ENCODE measurements around the gene ARV1. TPM values are rescaled to one million over a fixed set of nuclear protein-coding genes. Genes with fewer than 3 reads are reported as not detected.
"Not testable (repeated sequence)": the region's sequence is repeated elsewhere in the genome, so short reads cannot be mapped to it uniquely, and the experiment has no call there.

Gene ARV1
- total RNA-seq, 4 donors from 2014 or later, result 24.1 to 36.4 (median 29.4) TPM

GRCh38 chr1:230979952-230980351 lies 1.1 kb downstream of the ARV1 start:
- peaks cover 20% of the 10 kb centered on the region for H3K4me1 ChIP-seq
- TF ChIP-seq, protein P1, sequence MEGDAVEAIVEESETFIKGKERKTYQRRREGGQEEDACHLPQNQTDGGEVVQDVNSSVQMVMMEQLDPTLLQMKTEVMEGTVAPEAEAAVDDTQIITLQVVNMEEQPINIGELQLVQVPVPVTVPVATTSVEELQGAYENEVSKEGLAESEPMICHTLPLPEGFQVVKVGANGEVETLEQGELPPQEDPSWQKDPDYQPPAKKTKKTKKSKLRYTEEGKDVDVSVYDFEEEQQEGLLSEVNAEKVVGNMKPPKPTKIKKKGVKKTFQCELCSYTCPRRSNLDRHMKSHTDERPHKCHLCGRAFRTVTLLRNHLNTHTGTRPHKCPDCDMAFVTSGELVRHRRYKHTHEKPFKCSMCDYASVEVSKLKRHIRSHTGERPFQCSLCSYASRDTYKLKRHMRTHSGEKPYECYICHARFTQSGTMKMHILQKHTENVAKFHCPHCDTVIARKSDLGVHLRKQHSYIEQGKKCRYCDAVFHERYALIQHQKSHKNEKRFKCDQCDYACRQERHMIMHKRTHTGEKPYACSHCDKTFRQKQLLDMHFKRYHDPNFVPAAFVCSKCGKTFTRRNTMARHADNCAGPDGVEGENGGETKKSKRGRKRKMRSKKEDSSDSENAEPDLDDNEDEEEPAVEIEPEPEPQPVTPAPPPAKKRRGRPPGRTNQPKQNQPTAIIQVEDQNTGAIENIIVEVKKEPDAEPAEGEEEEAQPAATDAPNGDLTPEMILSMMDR (IDR thresholded peaks at IDR 0.05), result no peak
- TF ChIP-seq EP300 (IDR thresholded peaks at IDR 0.05), result no peak
- TF ChIP-seq POLR2AphosphoS5 (IDR thresholded peaks at IDR 0.05), result no peak
- no peak for TF ChIP-seq POLR2A (IDR thresholded peaks at IDR 0.05)
- no peaks in the 10 kb centered on the region for H3K27me3 ChIP-seq
- WGBS, result 69% methylated on average over 4 of the region's 4 CpGs
- peaks cover 10% of the 10 kb centered on the region for H3K36me3 ChIP-seq
- peak overlapping the region; percentile 68 for H3K4me3 ChIP-seq
- no peak for DNase-seq (ENCODE audit: low spot score in 2 of 2)
- H3K9me3 ChIP-seq, result no peaks in the 10 kb centered on the region
- no peak overlapping the region for H3K27ac ChIP-seq

DNA sequence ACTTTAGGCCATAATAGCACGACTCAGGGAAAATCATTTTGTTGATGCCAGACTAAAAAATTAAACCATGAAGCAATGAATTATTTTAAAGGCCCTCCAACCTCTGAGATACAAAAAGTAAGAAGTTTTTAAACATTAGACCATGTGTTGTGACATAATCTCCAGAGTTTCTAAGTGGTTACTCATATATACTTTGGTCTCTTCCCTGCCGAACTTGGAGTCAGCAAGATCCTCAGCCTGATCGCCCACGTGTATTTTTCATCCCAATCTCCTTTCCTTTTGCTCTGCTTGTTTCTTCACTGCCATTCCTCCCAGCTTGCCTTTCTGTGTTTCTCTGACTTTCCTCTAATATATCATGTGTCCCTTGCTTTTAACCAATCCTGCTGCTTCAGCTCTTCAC lies 3.8 kb downstream of the ARV1 start:
- no peak for TF ChIP-seq POLR2A (IDR thresholded peaks at IDR 0.05)
- no peak for TF ChIP-seq POLR2AphosphoS5 (IDR thresholded peaks at IDR 0.05)
- TF ChIP-seq, protein P1 (IDR thresholded peaks at IDR 0.05), result no peak
- TF ChIP-seq EP300 (IDR thresholded peaks at IDR 0.05), result no peak
- no peaks in the 10 kb centered on the region for H3K27me3 ChIP-seq
- H3K9me3 ChIP-seq, result no peaks in the 10 kb centered on the region
- H3K36me3 ChIP-seq, result peaks cover 5% of the 10 kb centered on the region
- peaks cover 19% of the 10 kb centered on the region for H3K4me1 ChIP-seq
- no peak overlapping the region for H3K4me3 ChIP-seq
- 67% methylated on average over 4 of the region's 4 CpGs for WGBS
- no peak overlapping the region for H3K27ac ChIP-seq
- DNase-seq (ENCODE audit: low spot score in 2 of 2), result no peak

DNA sequence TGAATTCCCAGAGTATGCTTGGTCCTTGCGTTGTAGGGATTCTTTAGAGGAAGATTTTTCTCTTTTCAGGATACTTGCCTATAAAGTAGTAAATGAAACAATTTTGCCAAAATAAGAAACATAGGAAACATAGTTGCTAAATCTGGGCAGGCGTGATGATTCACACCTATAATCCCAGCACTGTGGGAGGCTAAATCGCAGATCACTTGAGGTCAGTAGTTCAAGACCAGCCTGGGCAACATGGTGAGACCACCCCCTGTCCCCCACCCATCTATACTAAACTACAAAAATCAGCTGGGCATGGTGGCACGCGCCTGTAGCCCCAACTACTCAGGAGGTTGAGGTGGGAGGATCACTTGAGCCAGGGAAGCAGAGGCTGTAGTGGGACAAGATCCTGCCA lies 4.9 kb downstream of the ARV1 start:
- Histone ChIP-seq H3K27ac (no peak overlapping the region), H3K36me3 (peaks cover 5% of the 10 kb centered on the region), H3K27me3 (no peaks in the 10 kb centered on the region), H3K4me3 (no peak overlapping the region), H3K4me1 (peaks cover 15% of the 10 kb centered on the region), H3K9me3 (no peaks in the 10 kb centered on the region)
- no peak for DNase-seq (ENCODE audit: low spot score in 2 of 2)
- 91% methylated on average over 5 of the region's 5 CpGs for WGBS
- TF ChIP-seq, protein P1 (IDR thresholded peaks at IDR 0.05), result no peak
- no peak for TF ChIP-seq POLR2A (IDR thresholded peaks at IDR 0.05)
- TF ChIP-seq EP300 (IDR thresholded peaks at IDR 0.05), result no peak
- TF ChIP-seq POLR2AphosphoS5 (IDR thresholded peaks at IDR 0.05), result no peak

DNA sequence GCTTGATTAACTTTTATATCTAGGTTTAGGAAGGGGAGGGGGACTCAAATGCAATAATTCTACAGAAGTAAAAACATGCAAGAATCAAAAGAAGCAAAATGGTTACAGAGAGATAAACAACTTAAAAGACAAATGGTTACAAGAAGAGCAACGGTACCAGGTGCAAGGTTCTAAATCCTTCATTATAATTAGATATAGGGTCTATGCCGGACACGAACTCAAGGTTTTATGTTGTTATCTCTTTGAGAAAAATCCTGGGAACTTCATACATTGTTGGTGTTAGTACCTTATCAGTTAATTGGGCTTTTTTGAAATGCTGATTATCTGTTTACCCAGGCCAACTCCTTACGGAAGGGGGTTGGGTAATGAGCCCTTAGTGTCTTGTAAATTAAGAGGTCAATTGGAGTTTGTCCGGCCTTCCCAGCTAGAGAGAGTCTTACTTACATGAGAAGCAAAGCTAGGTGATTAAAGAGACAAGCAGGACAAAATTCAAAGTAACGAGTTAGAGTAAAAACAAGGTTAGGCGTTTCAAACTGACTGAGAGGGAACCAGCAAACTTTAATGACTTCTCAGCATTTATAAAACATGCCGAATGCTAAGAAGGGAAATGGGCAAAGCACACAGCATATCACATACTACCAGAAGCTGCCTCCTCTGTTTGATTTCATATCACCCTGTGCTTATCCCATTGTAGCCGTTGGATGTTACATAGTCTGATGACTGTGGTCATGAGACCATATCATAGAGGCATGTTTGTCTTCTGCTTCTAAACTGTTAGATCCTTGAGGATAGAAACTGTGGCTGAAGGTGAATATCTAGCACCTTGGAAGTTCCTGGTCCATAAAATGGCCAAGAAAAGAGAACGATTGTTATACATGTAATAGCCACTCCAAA lies 6.0 kb downstream of the ARV1 start:
- H3K4me1 ChIP-seq; H3K9me3 ChIP-seq; H3K4me3 ChIP-seq; H3K36me3 ChIP-seq; H3K27me3 ChIP-seq; DNase-seq (ENCODE audit: low spot score in 2 of 2); H3K27ac ChIP-seq: not testable (repeated sequence)
- WGBS, result 79% methylated on average over 10 of the region's 10 CpGs

GRCh38 chr1:230985711-230986110 lies 6.8 kb downstream of the ARV1 start:
- Histone ChIP-seq H3K4me3 (no peak overlapping the region), H3K27ac (no peak overlapping the region), H3K27me3 (no peaks in the 10 kb centered on the region), H3K9me3 (no peaks in the 10 kb centered on the region), H3K4me1 (no peaks in the 10 kb centered on the region), H3K36me3 (peaks cover 16% of the 10 kb centered on the region)
- DNase-seq (ENCODE audit: low spot score in 2 of 2), result no peak
- TF ChIP-seq, protein P1 (IDR thresholded peaks at IDR 0.05), result no peak
- TF ChIP-seq POLR2AphosphoS5 (IDR thresholded peaks at IDR 0.05), result no peak
- no peak for TF ChIP-seq EP300 (IDR thresholded peaks at IDR 0.05)
- no peak for TF ChIP-seq POLR2A (IDR thresholded peaks at IDR 0.05)
- WGBS, result 94% methylated on average over 6 of the region's 6 CpGs

Measured in suprapubic skin (tissue), 4 donors.